ENCODE data around the gene CSPG5.

CSPG5 gene

DNA sequence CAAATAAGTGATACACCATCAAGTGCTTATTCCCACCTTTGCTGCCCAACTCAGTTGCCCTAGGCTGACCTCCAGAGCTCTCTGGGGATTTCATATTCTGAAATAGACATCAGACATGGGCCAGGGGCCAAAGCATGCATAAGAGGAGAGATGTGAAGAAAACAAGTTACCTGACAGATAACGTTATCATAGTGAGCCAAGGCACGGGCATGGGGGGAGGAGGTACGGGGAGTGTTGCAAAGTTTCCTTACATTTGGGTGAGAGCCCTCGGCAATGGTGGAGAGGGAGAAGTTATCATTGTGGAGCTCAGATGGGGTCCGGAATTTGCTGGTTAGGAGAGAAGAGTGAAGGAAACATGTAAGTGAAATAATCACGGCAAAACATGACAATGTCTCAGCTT, 9.8 kb downstream of the CSPG5 start:
- H3K27ac ChIP-seq = no peak overlapping the region
- H3K36me3 ChIP-seq = no peaks in the 10 kb centered on the region
- no peak overlapping the region for H3K4me3 ChIP-seq (ENCODE audit: low read depth in 1 of 2, low read length in 1 of 2)
- peaks cover 27% of the 10 kb centered on the region for H3K27me3 ChIP-seq
- H3K9me3 ChIP-seq = no peaks in the 10 kb centered on the region
- H3K4me1 ChIP-seq (ENCODE audit: control insufficient read depth in 1 of 2, insufficient read depth in 1 of 2, low read depth in 1 of 2, low read length in 1 of 2) = no peaks in the 10 kb centered on the region
- TF ChIP-seq, protein P1, sequence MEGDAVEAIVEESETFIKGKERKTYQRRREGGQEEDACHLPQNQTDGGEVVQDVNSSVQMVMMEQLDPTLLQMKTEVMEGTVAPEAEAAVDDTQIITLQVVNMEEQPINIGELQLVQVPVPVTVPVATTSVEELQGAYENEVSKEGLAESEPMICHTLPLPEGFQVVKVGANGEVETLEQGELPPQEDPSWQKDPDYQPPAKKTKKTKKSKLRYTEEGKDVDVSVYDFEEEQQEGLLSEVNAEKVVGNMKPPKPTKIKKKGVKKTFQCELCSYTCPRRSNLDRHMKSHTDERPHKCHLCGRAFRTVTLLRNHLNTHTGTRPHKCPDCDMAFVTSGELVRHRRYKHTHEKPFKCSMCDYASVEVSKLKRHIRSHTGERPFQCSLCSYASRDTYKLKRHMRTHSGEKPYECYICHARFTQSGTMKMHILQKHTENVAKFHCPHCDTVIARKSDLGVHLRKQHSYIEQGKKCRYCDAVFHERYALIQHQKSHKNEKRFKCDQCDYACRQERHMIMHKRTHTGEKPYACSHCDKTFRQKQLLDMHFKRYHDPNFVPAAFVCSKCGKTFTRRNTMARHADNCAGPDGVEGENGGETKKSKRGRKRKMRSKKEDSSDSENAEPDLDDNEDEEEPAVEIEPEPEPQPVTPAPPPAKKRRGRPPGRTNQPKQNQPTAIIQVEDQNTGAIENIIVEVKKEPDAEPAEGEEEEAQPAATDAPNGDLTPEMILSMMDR (IDR thresholded peaks at IDR 0.05) = no peak

- Histone ChIP-seq H3K27me3 (peaks cover 11% of the 10 kb centered on the region), H3K27ac (no peak overlapping the region), H3K9me3 (no peaks in the 10 kb centered on the region), H3K4me1 (ENCODE audit: control insufficient read depth in 1 of 2, insufficient read depth in 1 of 2, low read depth in 1 of 2, low read length in 1 of 2) (no peaks in the 10 kb centered on the region), H3K4me3 (ENCODE audit: low read depth in 1 of 2, low read length in 1 of 2) (no peak overlapping the region), H3K36me3 (no peaks in the 10 kb centered on the region)
- TF ChIP-seq, protein P1 (IDR thresholded peaks at IDR 0.05) = no peak
These were observed 11.5 kb downstream of the CSPG5 start for GRCh38 chr3:47567149-47567548.

- H3K9me3 ChIP-seq = no peaks in the 10 kb centered on the region
- H3K27me3 ChIP-seq = peaks cover 6% of the 10 kb centered on the region
- no peak overlapping the region for H3K27ac ChIP-seq
- no peaks in the 10 kb centered on the region for H3K4me1 ChIP-seq (ENCODE audit: control insufficient read depth in 1 of 2, insufficient read depth in 1 of 2, low read depth in 1 of 2, low read length in 1 of 2)
- no peak overlapping the region for H3K4me3 ChIP-seq (ENCODE audit: low read depth in 1 of 2, low read length in 1 of 2)
- TF ChIP-seq, protein P1 (IDR thresholded peaks at IDR 0.05) = no peak
- H3K36me3 ChIP-seq = no peaks in the 10 kb centered on the region
These were observed 12.0 kb downstream of the CSPG5 start for GRCh38 chr3:47566667-47567066.

DNA sequence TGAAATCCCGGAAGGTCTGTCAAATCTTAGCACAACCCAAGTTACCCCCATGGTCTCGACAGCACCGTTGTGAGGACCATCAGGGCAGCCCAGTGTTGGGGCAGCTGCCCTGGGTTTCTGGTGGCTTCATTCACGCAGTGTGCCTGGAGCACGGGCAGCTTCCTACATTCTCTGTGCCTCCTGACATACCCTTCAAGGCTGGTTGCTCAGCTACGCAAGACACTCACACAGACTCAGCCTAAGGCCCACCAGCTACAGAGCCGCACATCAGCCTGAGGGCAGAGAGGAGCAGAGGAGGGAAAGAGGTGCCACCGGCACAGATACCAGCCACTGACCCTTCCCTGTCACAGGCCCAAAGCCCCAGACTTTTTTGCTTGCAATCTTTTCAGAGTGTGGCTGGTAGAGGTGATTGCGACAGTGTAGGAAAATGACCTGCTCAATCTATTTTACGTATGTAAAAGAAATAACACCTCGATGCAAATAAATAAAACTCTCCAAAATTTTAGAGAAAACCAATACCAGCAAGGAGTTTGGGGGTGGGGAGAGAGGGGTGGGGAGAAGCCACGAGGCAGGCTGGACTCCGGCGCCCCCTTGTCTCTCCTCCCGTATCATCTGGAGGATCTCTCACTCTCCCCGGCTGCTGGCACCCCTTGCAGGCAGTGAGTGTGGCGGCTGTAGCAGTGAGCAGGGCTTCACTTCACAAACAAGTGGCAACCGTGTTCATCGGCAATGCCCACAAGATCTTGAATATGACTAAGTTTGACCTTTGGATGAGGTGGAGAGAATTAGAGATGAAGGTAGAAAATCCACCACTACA, 12.7 kb downstream of the CSPG5 start:
- TF ChIP-seq, protein P1 (IDR thresholded peaks at IDR 0.05) = no peak
- H3K27me3 ChIP-seq = no peaks in the 10 kb centered on the region

DNA sequence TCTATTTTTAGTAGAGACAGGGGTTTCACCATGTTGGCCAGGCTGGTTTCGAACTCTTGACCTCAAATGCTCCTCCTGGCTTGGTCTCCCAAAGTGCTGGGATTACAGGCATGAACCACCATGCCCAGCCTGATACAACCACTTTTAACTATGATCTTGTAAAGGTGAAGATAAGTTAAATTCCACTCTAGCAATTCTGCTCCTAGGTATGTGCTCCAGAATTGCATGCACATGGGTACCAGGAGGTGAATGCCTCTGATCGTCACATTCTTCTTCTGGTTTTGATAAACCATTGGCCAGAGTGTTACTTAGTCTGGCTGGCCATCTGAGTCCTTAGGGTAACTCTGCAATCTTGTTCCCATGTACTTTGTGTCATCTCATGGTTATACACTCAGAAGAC, 22.3 kb downstream of the CSPG5 start:
- Histone ChIP-seq H3K4me3 (ENCODE audit: low read depth in 1 of 2, low read length in 1 of 2) (no peak overlapping the region), H3K36me3 (no peaks in the 10 kb centered on the region), H3K27me3 (no peaks in the 10 kb centered on the region), H3K27ac (no peak overlapping the region), H3K9me3 (no peaks in the 10 kb centered on the region), H3K4me1 (ENCODE audit: control insufficient read depth in 1 of 2, insufficient read depth in 1 of 2, low read depth in 1 of 2, low read length in 1 of 2) (no peaks in the 10 kb centered on the region)
- TF ChIP-seq, protein P1 (IDR thresholded peaks at IDR 0.05) = no peak

More for the DNA sequence above, 12.7 kb downstream of the CSPG5 start:
- Histone ChIP-seq H3K36me3 (no peaks in the 10 kb centered on the region), H3K9me3 (no peaks in the 10 kb centered on the region), H3K27ac (no peak overlapping the region), H3K4me3 (ENCODE audit: low read depth in 1 of 2, low read length in 1 of 2) (no peak overlapping the region), H3K4me1 (ENCODE audit: control insufficient read depth in 1 of 2, insufficient read depth in 1 of 2, low read depth in 1 of 2, low read length in 1 of 2) (no peaks in the 10 kb centered on the region)

Data from neutrophil (primary cell).